ENCODE results near the gene SEC24C.
"Not testable (repeated sequence)": the region's sequence is repeated elsewhere in the genome, so short reads cannot be mapped to it uniquely, and the experiment has no call there.

Gene SEC24C

DNA sequence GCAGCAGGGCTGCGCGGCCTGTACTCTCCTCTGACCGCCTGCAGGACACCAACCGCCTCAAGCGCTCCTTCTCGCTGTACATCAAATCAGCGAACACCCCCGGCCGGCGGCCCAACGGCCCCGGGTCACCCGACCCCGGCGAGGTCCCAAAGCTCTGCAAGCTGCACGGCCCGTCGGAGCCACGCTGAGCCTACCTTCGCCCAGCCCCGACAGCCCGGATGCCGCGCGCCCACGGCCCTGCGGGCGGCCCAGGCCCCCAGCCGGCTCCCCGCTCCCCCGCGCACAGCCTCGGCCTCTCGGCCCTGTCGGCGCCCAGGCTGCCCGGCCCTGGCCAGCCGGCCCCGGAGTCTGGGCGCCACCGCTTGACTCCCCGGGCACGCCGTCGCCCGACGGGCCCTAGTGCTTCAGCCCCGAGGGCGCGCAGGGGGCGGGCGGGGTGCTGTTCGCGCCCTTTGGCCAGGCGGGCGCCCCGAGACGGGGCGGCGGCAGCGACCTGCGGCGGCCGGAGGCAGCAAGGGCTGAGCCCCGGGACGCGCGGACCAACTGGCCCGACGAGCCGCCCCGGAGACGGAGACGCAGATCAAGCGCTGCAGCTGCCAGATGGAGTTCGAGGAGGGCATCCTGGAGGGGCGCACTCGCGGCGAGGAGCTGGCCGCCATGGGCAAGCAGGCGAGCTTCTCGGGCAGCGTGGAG, 11.1 kb upstream of the SEC24C start:
- no peak for DNase-seq

GRCh38 chr10:73734028-73734720, 10.0 kb upstream of the SEC24C start:
- no peak for DNase-seq

- no peak for DNase-seq
These were observed 9.3 kb upstream of the SEC24C start for GRCh38 chr10:73734796-73735305.

DNA sequence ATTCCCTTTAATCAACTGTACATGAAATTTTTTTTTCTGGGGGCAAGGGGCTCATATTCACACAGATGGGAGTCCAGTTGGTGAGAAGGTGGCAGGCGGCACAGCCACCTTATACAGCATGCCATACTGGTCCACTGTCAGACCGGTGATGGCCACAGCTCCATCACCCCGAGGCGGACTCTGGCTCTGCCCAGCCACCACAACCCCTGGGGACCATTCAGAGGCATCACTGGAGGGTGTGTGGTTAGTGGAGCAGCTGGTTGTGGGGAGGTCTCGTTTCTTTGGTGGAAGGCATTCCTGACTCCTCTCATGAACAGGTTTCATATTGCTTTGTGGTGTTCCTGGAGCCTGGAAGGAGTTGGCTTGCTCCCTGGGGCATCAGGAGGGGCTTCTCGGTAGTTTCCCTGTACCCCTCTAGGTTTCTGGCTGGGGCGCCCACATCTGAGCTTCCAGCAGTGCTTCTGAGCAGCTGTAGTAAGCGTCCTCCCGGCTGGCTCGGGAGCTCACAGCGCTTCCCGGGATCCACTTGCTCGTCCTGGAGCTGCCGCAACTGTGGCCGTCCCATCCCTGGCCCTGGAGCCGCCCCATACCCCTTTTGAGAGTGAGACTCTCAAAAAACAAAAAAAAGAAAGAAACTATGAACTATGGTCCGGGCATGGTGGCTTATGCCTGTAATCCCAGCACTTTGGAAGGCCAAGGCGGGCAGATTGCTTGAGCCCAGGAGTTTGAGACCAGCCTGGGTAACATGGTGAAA, 3.5 kb upstream of the SEC24C start:
- not testable (repeated sequence) for DNase-seq

DNA sequence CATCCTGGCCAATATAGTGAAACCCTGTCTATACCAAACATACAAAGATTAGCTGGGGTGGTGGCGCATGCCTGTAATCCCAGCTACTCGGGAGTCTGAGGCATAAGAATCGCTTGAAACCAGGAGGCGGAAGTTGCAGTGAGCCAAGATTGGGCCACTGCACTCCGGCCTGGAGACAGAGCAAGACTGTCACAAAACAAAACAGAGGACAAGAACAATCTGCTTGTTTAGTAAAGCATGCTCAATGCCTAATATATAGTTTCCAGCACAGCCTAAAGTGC, 1.8 kb upstream of the SEC24C start:
- no peak for DNase-seq

DNA sequence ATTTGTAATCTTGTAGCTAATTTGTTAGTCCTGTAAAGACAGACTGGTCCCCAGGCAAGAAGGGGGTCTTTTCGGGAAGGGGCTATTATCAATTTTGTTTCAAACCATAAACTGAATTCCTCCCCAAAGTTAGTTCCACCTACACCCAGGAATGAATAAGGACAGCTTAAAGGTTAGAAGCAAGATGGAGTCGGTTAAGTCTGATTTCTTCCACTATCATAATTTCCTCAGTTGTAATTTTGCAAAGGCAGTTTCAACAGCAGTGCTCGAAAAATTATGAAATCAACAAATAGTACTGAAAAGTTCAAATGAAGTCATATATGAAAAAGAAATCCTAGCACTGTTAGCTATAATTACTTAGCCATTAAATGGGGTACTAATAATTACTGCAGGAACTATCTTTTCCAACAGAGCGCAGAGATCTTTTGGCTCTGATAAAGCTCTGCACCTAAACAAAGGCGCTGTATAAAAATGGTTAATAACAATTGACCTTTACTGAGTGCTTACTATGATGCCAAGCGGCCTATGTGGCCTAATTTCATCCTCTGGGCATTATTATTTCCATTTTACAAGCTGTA, 756 bp upstream of the SEC24C start:
- DNase-seq: no peak

GRCh38 chr10:73744664-73744975, 448 bp downstream of the SEC24C start:
- DNase-seq: peak; percentile 78

GRCh38 chr10:73746721-73747120, 2.5 kb downstream of the SEC24C start:
- no peak for DNase-seq

DNA sequence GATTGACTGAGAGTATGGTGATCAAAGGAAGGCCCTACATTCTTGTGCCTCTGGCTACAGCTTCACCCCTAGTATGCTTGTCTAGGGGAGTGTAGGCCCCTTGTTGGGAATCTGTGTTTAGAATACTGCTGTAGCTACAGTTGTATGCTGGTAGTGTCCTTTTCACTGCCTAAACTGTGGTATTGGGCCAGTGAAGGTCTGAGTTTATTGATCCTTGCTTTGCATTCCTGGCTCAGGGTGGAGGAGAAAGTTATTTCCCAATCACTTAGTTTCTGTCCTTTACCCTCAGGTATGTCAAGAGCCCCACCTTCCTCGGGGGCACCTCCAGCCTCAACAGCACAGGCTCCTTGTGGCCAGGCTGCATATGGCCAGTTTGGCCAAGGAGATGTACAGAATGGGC, 6.6 kb downstream of the SEC24C start:
- no peak for DNase-seq

DNA sequence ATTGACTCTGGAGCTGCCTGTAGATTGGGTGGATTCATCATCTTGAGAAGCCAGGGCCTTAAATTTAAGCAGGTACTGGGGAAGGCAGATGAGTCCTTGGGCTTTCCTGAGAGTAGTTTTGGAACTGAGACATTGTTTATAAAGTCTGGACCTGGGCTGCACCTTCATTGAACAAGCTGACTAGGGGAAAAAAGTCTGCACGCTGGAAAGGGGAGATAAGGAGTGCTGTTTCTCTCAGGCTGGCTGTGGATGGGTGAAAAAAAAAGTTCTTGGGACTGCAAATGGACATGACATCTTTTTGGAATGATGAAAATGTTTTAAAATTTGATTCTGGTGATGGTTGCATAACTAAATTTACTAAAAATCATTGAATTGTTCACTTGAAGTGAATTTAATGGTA, 12.0 kb downstream of the SEC24C start:
- no peak for DNase-seq

- DNase-seq: no peak
These were observed 14.7 kb downstream of the SEC24C start for GRCh38 chr10:73758704-73759511.

GRCh38 chr10:73759512-73760115, 15.4 kb downstream of the SEC24C start:
- DNase-seq: no peak

GRCh38 chr10:73761781-73762180, 17.6 kb downstream of the SEC24C start:
- no peak for DNase-seq

DNA sequence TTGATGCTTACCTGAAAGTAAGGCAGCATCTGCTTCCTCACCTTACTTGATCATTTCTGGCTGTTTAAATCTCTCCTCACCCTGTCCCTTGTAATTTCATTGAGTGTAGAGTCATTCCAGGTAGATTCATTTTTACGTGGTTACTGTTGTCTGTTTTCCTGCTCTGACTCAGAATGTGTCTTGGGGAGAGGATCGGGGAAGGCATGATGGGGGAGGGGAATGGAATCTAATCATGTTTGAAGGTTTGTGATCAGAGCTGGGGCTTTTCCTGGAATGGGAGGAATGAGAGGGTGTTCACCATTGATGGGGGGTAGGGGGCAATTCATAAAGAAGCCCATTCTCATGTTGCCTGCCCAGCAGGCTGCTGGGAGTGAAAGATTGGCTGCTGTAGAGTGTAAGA, 18.7 kb downstream of the SEC24C start:
- no peak for DNase-seq

- no peak for DNase-seq
These were observed 19.2 kb downstream of the SEC24C start for GRCh38 chr10:73763343-73763742.

DNA sequence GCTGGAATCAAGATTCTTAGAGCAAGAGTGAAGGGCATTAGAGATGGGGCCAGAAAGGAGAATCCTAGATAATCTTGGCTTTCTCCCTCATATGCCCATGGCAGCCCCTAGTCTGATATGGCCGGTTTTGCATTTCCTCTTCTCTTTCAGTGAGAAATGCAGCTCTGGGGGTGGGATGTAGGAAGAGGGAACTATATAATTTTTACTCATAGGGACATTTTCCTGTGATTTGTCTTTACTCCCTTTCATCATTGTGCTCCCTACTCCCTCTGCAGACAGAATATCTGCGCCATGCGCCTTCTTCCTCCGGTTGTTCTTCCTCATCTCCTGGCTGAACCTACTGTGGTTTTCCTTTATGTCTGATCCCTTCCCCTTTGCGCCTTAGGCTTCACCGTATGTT, 20.9 kb downstream of the SEC24C start:
- no peak for DNase-seq

DNA sequence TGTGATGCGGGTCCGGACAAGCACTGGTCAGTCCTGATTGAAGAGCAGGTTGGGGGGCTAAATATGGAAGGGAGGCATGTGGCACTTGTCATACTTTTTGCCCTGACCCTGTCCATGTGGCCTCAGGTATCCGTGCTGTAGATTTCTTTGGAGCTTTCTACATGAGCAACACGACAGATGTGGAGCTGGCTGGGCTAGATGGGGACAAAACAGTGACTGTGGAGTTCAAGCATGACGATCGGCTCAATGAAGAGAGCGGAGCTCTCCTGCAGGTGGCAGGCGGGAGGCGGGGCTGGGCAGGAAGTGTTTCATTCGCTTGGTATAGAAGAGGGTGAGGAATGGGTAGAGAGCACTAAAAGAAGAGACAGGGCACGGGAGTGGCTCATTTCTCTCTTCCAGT, 24.7 kb downstream of the SEC24C start:
- no peak for DNase-seq

DNA sequence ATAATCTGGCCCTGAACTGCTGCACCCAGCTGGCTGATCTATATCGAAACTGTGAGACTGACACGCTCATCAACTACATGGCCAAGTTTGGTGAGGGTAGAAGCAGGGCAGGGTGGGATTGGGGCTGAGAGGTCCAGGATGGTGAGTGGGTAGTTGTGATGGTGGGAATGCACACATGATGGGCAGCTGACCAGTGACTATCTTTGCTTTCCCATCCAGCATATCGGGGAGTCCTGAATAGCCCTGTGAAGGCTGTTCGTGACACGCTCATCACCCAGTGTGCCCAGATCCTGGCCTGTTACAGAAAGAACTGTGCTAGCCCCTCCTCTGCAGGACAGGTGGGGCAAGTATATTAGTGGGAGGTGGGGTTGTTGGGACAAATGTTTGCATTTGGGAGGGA, 25.2 kb downstream of the SEC24C start:
- no peak for DNase-seq

GRCh38 chr10:73771722-73772280, 27.6 kb downstream of the SEC24C start:
- peak; percentile 40 for DNase-seq

GRCh38 chr10:73772281-73773151, 28.3 kb downstream of the SEC24C start:
- peak; percentile 94 for DNase-seq
